Measurements from ENCODE around the gene NGLY1. TPM values are rescaled to one million over a fixed set of nuclear protein-coding genes. Genes with fewer than 3 reads are reported as not detected.

The NGLY1 gene
- total RNA-seq, 1 experiment from 2014 or later = 27.0 TPM

GRCh38 chr3:25678581-25678980, 104.7 kb downstream of the NGLY1 start:
- no peak overlapping the region for H4K8ac ChIP-seq (replicated peaks; ENCODE audit: insufficient read length, low read depth, low read length)
- H2BK20ac ChIP-seq (ENCODE audit: low read depth, low read length, poor library complexity, severe bottlenecking) = no peak overlapping the region
- Mint-ChIP-seq H3K27me3 (ENCODE audit: low read depth) (no peaks in the 10 kb centered on the region), H3K4me1 (no peaks in the 10 kb centered on the region), H3K27ac (0 out of 7 replicates have a peak overlapping the region, but pooled peaks of 1 of the 3 experiments have one; percentile 24), H3K36me3 (ENCODE audit: insufficient read depth in 1 of 3, low read depth in 3 of 3) (no peaks in the 10 kb centered on the region), H3K9me3 (peaks cover 0 to 2% of the 10 kb centered on the region in 2 experiments; a peak in 1 of 5 replicates), H3K4me3 (no peak overlapping the region)
- no peak overlapping the region for H3K4me2 ChIP-seq (ENCODE audit: insufficient read depth, insufficient read length, low read length)
- no peak overlapping the region for H2BK12ac ChIP-seq (ENCODE audit: insufficient read length, low read depth, low read length)
- H4K5ac ChIP-seq (ENCODE audit: insufficient read length, low read depth, low read length) = no peak overlapping the region
- H3K9me3 ChIP-seq (ENCODE audit: control insufficient read depth, low read depth, low read length) = no peaks in the 10 kb centered on the region
- no peaks in the 10 kb centered on the region for H3K79me1 ChIP-seq (ENCODE audit: insufficient read depth, low read depth, low read length, poor library complexity, severe bottlenecking)
- no peak overlapping the region for H3K18ac ChIP-seq (ENCODE audit: insufficient read length, low read depth, low read length)
- no peak overlapping the region for H2BK5ac ChIP-seq (ENCODE audit: insufficient read length, low read length)
- H3K56ac ChIP-seq (ENCODE audit: insufficient read length, low read depth, low read length) = no peak overlapping the region
- H3K9ac ChIP-seq (ENCODE audit: extremely low read depth, insufficient read length, low read length) = no peak overlapping the region
- no peak overlapping the region for H2AFZ ChIP-seq (ENCODE audit: low read length)
- H3T11ph ChIP-seq (ENCODE audit: low read length) = no peak overlapping the region
- no peaks in the 10 kb centered on the region for H3K23me2 ChIP-seq (ENCODE audit: insufficient read length, low read depth, low read length, poor library complexity, severe bottlenecking)
- TF ChIP-seq CTCF (conservative IDR thresholded peaks at IDR 0.05) = no peak
- no peak overlapping the region for H3K23ac ChIP-seq (ENCODE audit: insufficient read length, low read depth, low read length)
- H4K91ac ChIP-seq (ENCODE audit: insufficient read length, low read depth, low read length) = no peak overlapping the region
- no peak overlapping the region for H2AK5ac ChIP-seq (ENCODE audit: insufficient read length, low read length)
- no peak for DNase-seq
- H3K27me3 ChIP-seq (ENCODE audit: insufficient read depth, low read length) = no peaks in the 10 kb centered on the region
- no peaks in the 10 kb centered on the region for H3K4me1 ChIP-seq (ENCODE audit: insufficient read depth, low read length)
- H3K79me2 ChIP-seq (ENCODE audit: insufficient read depth, low read length) = no peaks in the 10 kb centered on the region
- H3K4ac ChIP-seq (ENCODE audit: low read depth, low read length) = no peak overlapping the region
- no peaks in the 10 kb centered on the region for H4K20me1 ChIP-seq (ENCODE audit: control insufficient read depth, insufficient read depth, insufficient read length)
- no peak overlapping the region for H3K27ac ChIP-seq (ENCODE audit: insufficient read length, low read depth, low read length)
- no peak overlapping the region for H2BK15ac ChIP-seq (ENCODE audit: low read depth, low read length)
- no peak overlapping the region for H3K14ac ChIP-seq (ENCODE audit: insufficient read depth, low read length)
- no peak overlapping the region for H2BK120ac ChIP-seq (ENCODE audit: low read depth, low read length, poor library complexity, severe bottlenecking)
